Activated naive CD8-positive, alpha-beta T cell treated with anti-CD3 and anti-CD28 coated beads, Interleukin-2, amount 50 U/mL, for 24 hours (primary cell): Measurements from ENCODE around the gene ZBTB46.
"Not testable (repeated sequence)": the region's sequence is repeated elsewhere in the genome, so short reads cannot be mapped to it uniquely, and the experiment has no call there.

Source experiments
- ATAC-seq: fragments of 150-1000 bp; cut with Tn5 transposase; one replicate; pipeline ENCODE4 v1.10.0; 2021
- DNase-seq: peaks from one replicate; pipeline ENCODE4 v3.0.0; 2021
- H3K27ac Mint-ChIP-seq: one replicate; pipeline ENCODE4 v1.8.0; 2021; ENCODE audit warnings: mild to moderate bottlenecking, mixed read lengths
- H3K27me3 Mint-ChIP-seq: one replicate; pipeline ENCODE4 v1.8.0; 2021; ENCODE audit warnings: mixed read lengths
- H3K36me3 Mint-ChIP-seq: one replicate; pipeline ENCODE4 v1.8.0; 2021; ENCODE audit warnings: low read depth, mixed read lengths
- H3K4me1 Mint-ChIP-seq: one replicate; pipeline ENCODE4 v1.8.0; 2021; ENCODE audit warnings: mixed read lengths
- H3K4me3 Mint-ChIP-seq: one replicate; pipeline ENCODE4 v1.8.0; 2021; ENCODE audit warnings: mild to moderate bottlenecking, moderate library complexity, mixed read lengths
- H3K9me3 Mint-ChIP-seq: one replicate; pipeline ENCODE4 v1.8.0; 2021; ENCODE audit warnings: mixed read lengths

The ZBTB46 gene, protein sequence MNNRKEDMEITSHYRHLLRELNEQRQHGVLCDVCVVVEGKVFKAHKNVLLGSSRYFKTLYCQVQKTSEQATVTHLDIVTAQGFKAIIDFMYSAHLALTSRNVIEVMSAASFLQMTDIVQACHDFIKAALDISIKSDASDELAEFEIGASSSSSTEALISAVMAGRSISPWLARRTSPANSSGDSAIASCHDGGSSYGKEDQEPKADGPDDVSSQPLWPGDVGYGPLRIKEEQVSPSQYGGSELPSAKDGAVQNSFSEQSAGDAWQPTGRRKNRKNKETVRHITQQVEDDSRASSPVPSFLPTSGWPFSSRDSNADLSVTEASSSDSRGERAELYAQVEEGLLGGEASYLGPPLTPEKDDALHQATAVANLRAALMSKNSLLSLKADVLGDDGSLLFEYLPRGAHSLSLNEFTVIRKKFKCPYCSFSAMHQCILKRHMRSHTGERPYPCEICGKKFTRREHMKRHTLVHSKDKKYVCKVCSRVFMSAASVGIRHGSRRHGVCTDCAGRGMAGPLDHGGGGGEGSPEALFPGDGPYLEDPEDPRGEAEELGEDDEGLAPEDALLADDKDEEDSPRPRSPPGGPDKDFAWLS

DNA sequence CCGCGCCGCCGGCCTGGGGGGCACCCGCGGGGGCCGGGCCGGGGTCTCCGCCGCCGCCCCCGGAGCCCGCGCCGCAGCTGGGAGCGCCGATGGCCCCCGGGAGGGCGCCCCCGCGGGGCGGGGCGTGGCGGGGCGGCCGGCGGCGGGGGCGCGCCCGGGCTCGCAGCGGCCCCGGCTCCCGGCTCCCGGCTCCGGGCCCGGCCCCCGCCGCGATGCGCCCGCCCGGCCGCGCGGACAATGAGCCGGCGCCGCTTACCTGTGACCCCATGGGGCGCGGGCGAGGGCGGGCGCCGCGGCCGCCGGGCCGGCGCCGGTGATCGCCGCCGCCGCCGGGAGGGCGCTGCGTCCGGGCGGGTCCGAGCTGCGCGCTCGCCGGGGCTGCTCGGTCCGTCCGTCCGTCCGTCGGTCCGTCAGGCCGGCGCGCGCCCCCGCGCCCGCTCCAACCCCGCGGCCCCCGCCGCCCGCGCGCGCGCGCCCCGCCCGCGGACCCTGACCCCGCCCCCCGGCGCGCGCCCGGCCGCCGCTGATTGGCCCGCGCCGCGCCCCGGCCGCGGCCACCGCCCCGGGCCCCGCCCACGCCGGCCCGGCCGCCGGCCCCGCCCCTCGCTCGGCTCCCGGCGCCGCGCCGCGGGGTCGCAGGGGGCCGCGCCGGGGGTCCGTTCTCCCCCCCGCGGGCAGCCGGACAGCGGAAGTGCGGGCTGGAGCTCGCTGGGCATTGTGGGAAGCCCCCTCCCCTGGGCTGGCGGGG lies at the start of gene ZBTB46:
Gene ZBTB46, minus strand, starts transcription at position 424 of the 748 bp plus-strand sequence. CDS start 40,507 bp downstream, outside the sequence.
- ATAC-seq: no peak
- H3K36me3 Mint-ChIP-seq: no peaks in the 10 kb centered on the region
- peaks cover 40% of the 10 kb centered on the region for H3K27me3 Mint-ChIP-seq
- peaks cover 16% of the 10 kb centered on the region for H3K4me1 Mint-ChIP-seq
- no peaks in the 10 kb centered on the region for H3K9me3 Mint-ChIP-seq
- peak; percentile 55 for DNase-seq
- peak within 1 kb of the TSS; percentile 21 for H3K27ac Mint-ChIP-seq
- peak within 1 kb of the TSS; percentile 78 for H3K4me3 Mint-ChIP-seq

DNA sequence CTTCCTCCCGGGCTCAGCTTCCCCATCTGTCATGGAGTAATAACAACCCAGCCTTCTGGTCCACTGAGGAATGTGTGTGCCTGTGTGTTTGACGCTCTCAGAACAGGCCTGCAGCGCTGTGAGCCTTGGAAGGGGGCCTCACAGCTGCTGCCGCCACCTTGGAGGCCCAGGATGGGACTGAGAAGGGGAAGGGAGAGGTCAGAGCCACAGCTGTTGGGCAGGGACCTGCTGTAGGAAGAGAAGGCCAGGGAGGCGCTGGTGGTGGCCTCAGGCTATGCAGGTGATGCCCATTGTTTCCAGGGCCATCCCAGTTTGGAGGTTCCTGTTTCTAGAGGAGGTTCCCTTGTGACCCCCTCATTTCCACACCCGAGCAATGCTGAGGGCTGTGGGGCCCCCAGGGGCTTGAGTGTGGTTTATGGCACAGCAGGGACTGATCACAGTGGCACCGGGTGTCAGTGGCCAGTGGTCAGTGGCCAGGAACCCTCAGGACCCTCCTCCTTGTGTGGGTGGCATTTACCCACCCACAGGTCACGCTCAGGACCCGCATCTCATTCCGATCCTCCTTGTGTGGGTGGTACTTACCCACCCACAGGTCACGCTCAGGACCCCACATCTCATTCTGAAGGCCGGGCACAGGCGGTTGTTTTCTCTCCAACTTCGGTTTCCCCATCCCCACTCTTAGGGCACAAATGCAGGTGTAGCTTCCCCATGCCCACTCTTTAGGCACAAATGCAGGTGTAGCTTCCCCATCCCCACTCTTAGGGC lies 48.0 kb upstream of the ZBTB46 start:
- Mint-ChIP-seq H3K27me3 (no peaks in the 10 kb centered on the region), H3K27ac (no peak overlapping the region), H3K4me1 (no peaks in the 10 kb centered on the region), H3K9me3 (no peaks in the 10 kb centered on the region), H3K36me3 (peaks cover 19% of the 10 kb centered on the region), H3K4me3 (no peak overlapping the region)
- ATAC-seq (no peak), DNase-seq (no peak)

DNA sequence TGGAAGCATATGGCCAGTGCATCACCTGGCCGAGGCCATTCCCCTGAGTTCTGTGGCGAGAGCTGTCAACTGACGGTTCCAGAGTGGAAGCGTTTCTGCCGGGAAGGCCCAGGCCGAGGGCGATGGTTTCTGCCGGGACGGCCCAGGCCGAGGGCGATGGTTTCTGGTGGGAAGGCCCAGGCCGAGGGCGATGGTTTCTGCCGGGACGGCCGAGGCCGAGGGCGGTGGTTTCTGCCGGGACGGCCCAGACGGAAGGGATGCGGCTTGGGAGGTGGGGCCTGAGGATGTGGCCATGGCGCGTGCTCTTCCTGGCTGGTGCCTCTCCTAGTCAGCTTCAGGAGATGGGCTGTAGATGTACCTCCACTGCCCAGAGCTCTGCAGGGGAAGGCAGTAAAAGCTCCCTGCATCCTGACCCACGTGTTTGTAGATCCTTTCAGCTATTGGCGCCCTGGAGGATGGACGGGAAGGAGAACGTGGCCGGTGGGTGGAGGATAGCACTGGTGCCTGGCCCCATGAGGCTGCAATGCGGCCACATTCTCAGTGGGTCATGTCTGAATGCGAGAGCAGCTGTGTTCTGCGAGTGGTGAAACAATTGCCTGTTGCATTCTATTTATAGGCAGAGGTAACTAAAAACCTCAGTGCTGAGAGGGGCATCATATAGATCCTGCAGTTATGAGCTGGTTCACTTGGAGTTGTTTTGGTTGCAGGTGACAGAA lies 46.8 kb upstream of the ZBTB46 start:
- H3K27ac Mint-ChIP-seq: no peak overlapping the region
- peaks cover 27% of the 10 kb centered on the region for H3K36me3 Mint-ChIP-seq
- H3K27me3 Mint-ChIP-seq: no peaks in the 10 kb centered on the region
- ATAC-seq: no peak
- H3K4me3 Mint-ChIP-seq: no peak overlapping the region
- DNase-seq: no peak
- H3K4me1 Mint-ChIP-seq: peaks cover 8% of the 10 kb centered on the region
- no peaks in the 10 kb centered on the region for H3K9me3 Mint-ChIP-seq

DNA sequence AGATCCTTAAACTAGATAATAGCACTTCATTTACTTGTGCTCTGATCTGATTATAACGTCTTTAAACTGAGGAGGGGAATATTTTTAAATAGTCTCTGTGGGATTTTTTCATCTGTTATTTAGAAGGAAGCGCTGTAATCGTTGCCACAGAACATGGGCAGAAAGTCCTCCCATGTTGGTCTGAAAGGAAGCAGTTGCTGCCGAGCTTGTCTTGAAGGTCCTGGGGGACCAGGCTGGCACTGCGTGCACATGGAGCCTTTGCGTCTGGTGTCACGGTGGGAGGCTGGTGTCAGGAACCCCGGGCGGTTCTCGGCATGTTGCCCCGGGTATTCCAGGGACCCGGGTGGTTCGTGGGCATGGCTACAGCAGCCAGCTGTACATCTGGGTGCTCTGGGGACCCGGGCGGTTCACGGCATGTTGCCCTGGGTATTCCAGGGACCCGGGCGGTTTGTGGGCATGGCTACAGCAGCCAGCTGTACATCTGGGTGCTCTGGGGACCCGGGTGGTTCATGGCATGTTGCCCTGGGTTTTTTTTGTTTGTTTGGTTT lies 45.5 kb upstream of the ZBTB46 start:
- ATAC-seq (no peak), DNase-seq (no peak)
- H3K36me3 Mint-ChIP-seq: peaks cover 32% of the 10 kb centered on the region
- no peaks in the 10 kb centered on the region for H3K27me3 Mint-ChIP-seq
- H3K9me3 Mint-ChIP-seq: no peaks in the 10 kb centered on the region
- no peak overlapping the region for H3K27ac Mint-ChIP-seq
- no peak overlapping the region for H3K4me3 Mint-ChIP-seq
- peaks cover 11% of the 10 kb centered on the region for H3K4me1 Mint-ChIP-seq

DNA sequence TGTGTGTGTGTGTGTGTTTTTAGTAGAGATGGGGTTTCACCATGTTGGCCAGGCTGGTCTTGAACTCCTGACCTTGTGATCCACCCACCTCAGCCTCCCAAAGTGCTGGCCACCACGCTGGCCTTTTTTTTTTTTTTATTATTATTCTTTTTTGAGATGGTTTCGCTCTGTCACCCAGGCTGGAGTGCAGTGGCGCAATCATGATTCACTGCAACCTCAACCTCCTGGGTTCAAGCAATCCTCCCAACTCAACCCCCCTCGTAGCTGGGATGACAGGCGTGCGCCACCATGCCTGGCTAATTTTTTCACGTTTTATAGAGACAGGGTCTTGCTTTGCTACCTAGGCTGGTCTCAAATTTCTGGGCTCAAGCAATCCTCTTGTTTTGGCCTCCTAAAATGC lies 43.2 kb upstream of the ZBTB46 start:
- not testable (repeated sequence) for H3K9me3 Mint-ChIP-seq

DNA sequence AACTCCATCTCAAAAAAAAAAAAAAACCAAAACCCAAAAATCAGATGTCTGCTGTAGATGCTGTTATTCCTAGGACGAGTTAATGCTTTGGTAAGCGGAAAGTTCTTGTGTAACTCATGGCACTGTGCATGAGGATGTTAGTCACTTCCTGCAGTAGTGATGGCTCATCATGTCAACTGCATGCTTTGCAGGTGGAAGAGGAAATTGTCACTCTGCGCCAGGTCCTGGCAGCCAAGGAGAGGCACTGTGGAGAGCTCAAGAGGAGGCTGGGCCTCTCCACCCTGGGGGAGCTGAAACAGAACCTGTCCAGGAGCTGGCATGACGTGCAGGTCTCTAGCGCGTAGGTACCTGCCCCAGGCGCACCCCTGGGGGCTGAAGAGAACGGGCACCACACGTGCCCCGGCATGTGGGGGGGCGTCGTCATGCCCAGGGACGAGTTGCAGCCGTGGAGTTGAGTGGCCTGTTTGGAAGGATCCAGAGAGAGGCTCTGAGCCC lies 42.5 kb upstream of the ZBTB46 start:
- Mint-ChIP-seq H3K9me3 (no peaks in the 10 kb centered on the region), H3K4me1 (peaks cover 11% of the 10 kb centered on the region), H3K27ac (peak overlapping the region; percentile 91), H3K4me3 (peak overlapping the region; percentile 26), H3K27me3 (no peaks in the 10 kb centered on the region), H3K36me3 (peaks cover 41% of the 10 kb centered on the region)
- no peak for DNase-seq
- peak; percentile 98 for ATAC-seq

More for the DNA sequence above, 43.2 kb upstream of the ZBTB46 start:
- H3K4me1 Mint-ChIP-seq: peaks cover 11% of the 10 kb centered on the region
- not testable (repeated sequence) for H3K4me3 Mint-ChIP-seq, H3K27ac Mint-ChIP-seq, DNase-seq, H3K27me3 Mint-ChIP-seq, ATAC-seq
- H3K36me3 Mint-ChIP-seq: peaks cover 41% of the 10 kb centered on the region

DNA sequence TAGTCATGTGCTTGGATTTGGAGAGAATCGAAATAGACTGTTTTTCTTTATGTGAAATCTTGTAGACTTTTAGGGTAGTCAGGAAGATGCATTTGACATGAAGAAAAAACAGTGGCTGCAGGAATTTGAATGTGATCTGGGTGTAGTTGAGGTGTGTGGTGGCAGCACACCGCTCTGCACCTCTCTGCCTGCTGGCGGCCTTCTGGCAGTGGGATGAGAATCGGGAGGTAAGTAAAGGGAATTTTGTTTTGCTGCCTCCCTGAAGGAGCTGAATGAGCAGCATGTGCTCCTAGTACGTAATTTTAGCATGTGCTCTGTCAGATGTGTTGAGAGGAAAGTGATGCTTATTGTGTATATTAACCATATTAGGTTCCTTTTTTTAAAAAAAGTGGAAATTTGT lies 37.2 kb upstream of the ZBTB46 start:
- peaks cover 25% of the 10 kb centered on the region for H3K36me3 Mint-ChIP-seq
- no peak for DNase-seq
- no peak overlapping the region for H3K27ac Mint-ChIP-seq
- no peaks in the 10 kb centered on the region for H3K27me3 Mint-ChIP-seq
- no peaks in the 10 kb centered on the region for H3K9me3 Mint-ChIP-seq
- ATAC-seq: no peak
- H3K4me1 Mint-ChIP-seq: peaks cover 41% of the 10 kb centered on the region
- no peak overlapping the region for H3K4me3 Mint-ChIP-seq

DNA sequence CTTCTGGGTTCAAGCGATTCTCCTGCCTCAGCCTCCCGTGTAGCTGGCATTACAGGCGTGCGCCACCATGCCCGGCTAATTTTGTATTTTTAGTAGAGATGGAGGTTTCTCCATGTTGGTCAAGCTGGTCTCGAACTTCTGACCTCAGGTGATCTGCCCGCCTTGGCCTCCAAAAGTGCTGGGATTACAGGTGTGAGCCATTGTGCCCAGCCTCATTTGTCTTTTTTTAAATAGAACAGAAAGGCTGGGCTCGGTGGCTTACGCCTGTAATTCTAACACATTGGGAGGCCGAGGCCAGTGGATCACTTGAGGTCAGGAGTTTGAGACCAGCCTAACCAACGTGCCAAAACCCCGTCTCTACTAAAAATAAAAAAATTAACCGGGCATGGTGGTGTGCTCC lies 36.0 kb upstream of the ZBTB46 start:
- DNase-seq, ATAC-seq, H3K4me3 Mint-ChIP-seq, H3K27me3 Mint-ChIP-seq, H3K9me3 Mint-ChIP-seq, H3K27ac Mint-ChIP-seq: not testable (repeated sequence)
- Mint-ChIP-seq H3K36me3 (peaks cover 25% of the 10 kb centered on the region), H3K4me1 (peaks cover 37% of the 10 kb centered on the region)

DNA sequence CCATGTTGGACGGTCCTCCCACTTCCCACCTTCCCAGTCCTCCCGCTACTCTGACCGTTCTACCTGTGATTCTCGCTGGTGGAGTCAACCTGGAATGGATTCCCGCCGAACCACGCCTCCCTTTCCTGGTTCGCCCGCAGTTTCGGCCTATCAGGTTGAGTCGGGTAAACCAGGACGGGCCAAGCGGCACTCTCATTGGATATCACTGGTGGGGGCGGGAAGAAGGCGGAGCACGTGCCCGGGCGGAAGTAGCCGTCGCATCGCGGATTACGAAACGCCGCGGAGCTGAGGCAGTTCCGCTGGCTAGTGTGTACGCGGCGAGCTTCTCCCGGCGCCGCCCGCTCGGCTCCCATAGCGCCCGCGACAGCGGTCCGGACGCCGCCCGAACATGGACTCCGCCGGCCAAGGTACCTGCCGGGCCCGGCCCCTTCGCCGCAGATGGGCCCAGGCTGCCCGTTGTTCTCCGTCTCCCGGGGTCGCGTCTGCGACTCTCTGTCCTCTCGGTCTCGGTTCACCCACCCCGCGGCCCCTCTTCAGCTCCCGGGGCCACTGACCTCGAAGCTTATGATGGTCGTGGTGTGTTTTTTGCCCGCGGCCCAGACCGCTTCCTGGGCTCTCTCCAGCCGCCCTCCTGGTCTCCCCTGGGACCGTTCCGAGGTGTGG lies 34.0 kb upstream of the ZBTB46 start, which contains the start of gene TPD52L2:
Gene TPD52L2, plus strand, starts transcription at position 293 of the 663 bp plus-strand sequence. Its CDS starts 96 bp downstream, at position 389.
- Mint-ChIP-seq H3K4me1 (peaks cover 37% of the 10 kb centered on the region), H3K4me3 (peak within 1 kb of the TSS; percentile 96), H3K27ac (peak within 1 kb of the TSS; percentile 97), H3K36me3 (peaks cover 21% of the 10 kb centered on the region), H3K9me3 (no peaks in the 10 kb centered on the region), H3K27me3 (no peaks in the 10 kb centered on the region)
- DNase-seq (peak; percentile 98), ATAC-seq (peak; percentile 86)

DNA sequence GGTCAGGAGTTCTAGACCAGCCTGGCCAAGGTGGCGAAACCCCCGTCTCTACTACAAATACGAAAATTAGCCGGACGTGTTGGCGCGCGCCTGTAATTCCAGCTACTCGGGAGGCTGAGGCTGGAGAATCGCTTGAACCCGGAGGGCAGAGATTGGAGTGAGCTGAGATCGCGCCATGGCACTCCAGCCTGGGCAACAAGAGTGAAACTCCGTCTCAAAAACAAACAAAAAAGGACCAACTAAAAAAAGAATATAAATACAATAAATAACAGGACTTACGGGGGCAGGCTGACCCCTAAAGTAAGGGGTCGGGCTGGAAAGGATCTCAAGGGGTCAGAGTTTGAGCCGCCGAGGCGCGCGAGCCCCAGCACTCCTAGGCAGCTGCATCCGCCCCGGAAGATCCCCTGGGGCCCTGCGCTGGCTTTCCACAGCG lies 33.5 kb upstream of the ZBTB46 start:
- H3K4me1 Mint-ChIP-seq: peaks cover 37% of the 10 kb centered on the region
- peak overlapping the region; percentile 97 for H3K27ac Mint-ChIP-seq
- no peak for DNase-seq
- no peak for ATAC-seq
- peak overlapping the region; percentile 96 for H3K4me3 Mint-ChIP-seq
- H3K36me3 Mint-ChIP-seq: peaks cover 17% of the 10 kb centered on the region
- no peaks in the 10 kb centered on the region for H3K9me3 Mint-ChIP-seq
- no peaks in the 10 kb centered on the region for H3K27me3 Mint-ChIP-seq

DNA sequence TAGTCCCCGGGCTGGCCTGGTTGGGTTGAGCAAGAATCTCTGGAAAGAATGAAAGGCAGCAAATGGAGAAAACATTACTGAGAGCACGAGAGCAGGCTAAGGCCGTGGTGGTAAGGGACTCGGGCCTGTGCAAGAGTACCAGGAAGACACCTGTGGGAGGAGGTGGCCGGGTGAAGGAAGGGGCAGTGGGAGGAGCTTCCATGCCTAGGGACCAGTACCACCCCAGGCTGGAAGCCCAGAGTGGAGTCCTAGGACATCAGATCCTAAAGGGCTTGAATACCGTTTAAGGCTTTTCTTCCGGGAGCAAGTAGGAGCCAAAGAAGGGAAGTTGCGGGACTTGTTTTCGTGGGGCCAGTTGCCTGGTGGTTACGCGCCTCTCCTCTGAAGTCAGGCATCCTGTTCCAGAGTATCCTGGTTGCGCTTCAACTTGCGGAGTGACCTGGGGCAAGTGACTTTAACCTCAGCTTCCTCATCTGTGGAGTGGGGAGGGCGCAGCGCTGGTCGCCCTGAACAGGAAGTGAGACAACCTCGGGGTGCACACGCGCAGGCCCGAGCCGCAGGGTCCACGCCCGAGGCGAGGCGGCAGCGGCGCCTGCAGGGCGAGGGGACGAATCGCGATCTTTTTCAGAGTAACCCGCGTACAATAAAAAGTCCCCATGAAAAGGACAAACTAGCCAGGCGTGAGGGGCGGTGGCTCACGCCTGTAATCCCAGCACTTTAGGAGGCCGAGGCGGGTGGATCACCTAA lies 32.9 kb upstream of the ZBTB46 start:
- ATAC-seq: peak; percentile 78
- Mint-ChIP-seq H3K9me3 (no peaks in the 10 kb centered on the region), H3K27me3 (no peaks in the 10 kb centered on the region), H3K36me3 (peaks cover 14% of the 10 kb centered on the region), H3K4me3 (peak overlapping the region; percentile 96), H3K27ac (peak overlapping the region; percentile 97), H3K4me1 (peaks cover 43% of the 10 kb centered on the region)
- peak; percentile 80 for DNase-seq

DNA sequence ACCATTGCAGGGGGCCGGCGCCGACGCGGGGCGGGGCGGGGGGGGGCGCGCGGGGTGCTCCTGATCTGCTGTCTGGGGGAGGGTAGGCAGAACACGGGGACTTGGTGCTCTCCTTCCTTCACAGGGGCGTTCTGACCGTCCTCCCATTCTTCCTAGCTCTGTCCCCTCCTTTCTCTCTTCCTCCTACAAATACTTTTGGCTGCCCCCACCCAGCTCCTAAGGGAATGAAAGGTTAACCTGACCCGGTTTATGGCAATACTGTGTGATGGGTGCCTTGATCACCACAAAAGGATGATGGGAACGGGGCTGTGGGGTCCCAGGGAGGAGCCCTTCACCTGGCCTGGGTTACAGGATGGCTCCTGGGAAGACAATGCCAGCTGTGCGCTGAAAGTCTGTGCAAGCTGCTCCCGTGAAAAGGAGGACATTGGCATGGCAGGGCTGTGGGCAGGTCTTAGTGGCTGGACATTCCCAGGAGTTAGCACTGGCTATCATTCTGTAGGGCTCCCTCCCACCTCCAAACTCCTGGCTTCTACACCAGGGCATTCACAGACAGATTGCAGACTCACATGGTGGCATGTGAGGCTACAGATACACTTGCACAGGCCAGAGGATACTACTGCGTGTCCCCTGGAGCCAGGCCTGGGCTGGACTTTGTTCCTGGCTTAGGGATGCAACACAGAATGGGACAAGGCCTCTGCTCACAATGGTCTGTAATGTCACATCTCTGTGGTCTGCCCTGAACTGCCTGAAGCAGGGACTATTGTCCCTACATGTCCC lies 32.1 kb upstream of the ZBTB46 start:
- Mint-ChIP-seq H3K36me3 (peaks cover 12% of the 10 kb centered on the region), H3K27ac (peak overlapping the region; percentile 97), H3K4me3 (peak overlapping the region; percentile 96), H3K9me3 (no peaks in the 10 kb centered on the region), H3K27me3 (no peaks in the 10 kb centered on the region), H3K4me1 (peaks cover 48% of the 10 kb centered on the region)
- ATAC-seq (no peak), DNase-seq (no peak)
